H1 (cell line): ENCODE data around the gene ARHGAP22. TPM values are rescaled to one million over a fixed set of nuclear protein-coding genes. Genes with fewer than 3 reads are reported as not detected.

Experiments used
- CTCF ChIA-PET: fragments of 300-600 bp; sonication (Branson Sonifier 250); formaldehyde crosslinking; loops from one replicate; lab custom pipeline; 2021; ENCODE audit not compliant: partially characterized antibody; lab: Charles Lee
- POLR2A ChIA-PET: fragments of 300-600 bp; sonication (Branson Sonifier 250); formaldehyde crosslinking; loops from one replicate; lab custom pipeline; 2021; ENCODE audit warnings: inconsistent platforms; ENCODE audit not compliant: partially characterized antibody; lab: Charles Lee
- DNase-seq, 2 experiments: peaks; one replicate each; pipeline versions ENCODE4 v3.0.0 to v3.0.0-alpha.2; 2010 to 2022; ENCODE audit warnings: low spot score in 2 of 2, low read depth in 1 of 2, mixed read lengths in 1 of 2
- FAIRE-seq: peaks from 2 replicates; lab custom pipeline; 2011; peaks lifted over from hg19 to GRCh38; lab: Jason Lieb, UNC
- H2AFZ ChIP-seq: 2 replicates; pipeline ENCODE4 v1.8.1; 2012; ENCODE audit warnings: low read length, inconsistent platforms
- H2AK5ac ChIP-seq: 2 replicates; pipeline ENCODE4 v1.6.1; 2013; ENCODE audit warnings: low read depth, low read length
- H2BK120ac ChIP-seq: replicated peaks from 2 replicates; pipeline ENCODE3; 2013; ENCODE audit warnings: low read depth, low read length, inconsistent platforms
- H2BK12ac ChIP-seq: 2 replicates; pipeline ENCODE4 v1.6.1; 2013; ENCODE audit warnings: low read depth, low read length
- H2BK15ac ChIP-seq: 2 replicates; pipeline ENCODE4 v1.6.1; 2013; ENCODE audit warnings: low read length
- H2BK20ac ChIP-seq: 2 replicates; pipeline ENCODE4 v1.6.1; 2013; ENCODE audit warnings: low read length
- H2BK5ac ChIP-seq: 2 replicates; pipeline ENCODE4 v1.6.1; 2013; ENCODE audit warnings: low read depth, low read length
- H3K14ac ChIP-seq: 2 replicates; pipeline ENCODE4 v1.6.1; 2013; ENCODE audit warnings: inconsistent platforms; ENCODE audit not compliant: insufficient read length
- H3K18ac ChIP-seq: 2 replicates; pipeline ENCODE4 v1.6.1; 2013; ENCODE audit warnings: low read length; ENCODE audit errors: extremely low read depth
- H3K23ac ChIP-seq: 2 replicates; pipeline ENCODE4 v1.6.1; 2013; ENCODE audit warnings: inconsistent platforms; ENCODE audit not compliant: insufficient read length
- H3K23me2 ChIP-seq: 2 replicates; pipeline ENCODE4 v1.6.1; 2013; ENCODE audit warnings: low read depth, low read length
- H3K27ac ChIP-seq: 2 replicates; pipeline ENCODE4 v1.6.1; 2011; ENCODE audit warnings: low read depth, low read length, inconsistent platforms
- H3K27me3 ChIP-seq, 4 experiments: replicated peaks in 1 of 4; 1 replicate in 1 of 4; 2 replicates in 3 of 4; pipeline versions ENCODE4 v1.6.1 to v1.8.1; 2011 to 2013; ENCODE audit warnings: low read length in 3 of 4, mild to moderate bottlenecking in 3 of 4, inconsistent platforms in 2 of 4, mixed read lengths in 2 of 4, moderate library complexity in 1 of 4; ENCODE audit not compliant: control insufficient read depth in 3 of 4, insufficient read depth in 3 of 4; ENCODE audit errors: extremely low read depth in 1 of 4
- H3K36me3 ChIP-seq, 4 experiments: 2 replicates each; pipeline versions ENCODE4 v1.6.1 to v1.8.1; 2011 to 2013; ENCODE audit warnings: mild to moderate bottlenecking in 4 of 4, low read length in 3 of 4, moderate library complexity in 2 of 4, control low read depth in 1 of 4, inconsistent platforms in 1 of 4; ENCODE audit not compliant: insufficient read depth in 4 of 4, control insufficient read depth in 2 of 4
- H3K4ac ChIP-seq: replicated peaks from 2 replicates; pipeline ENCODE3; 2013; ENCODE audit warnings: low read length, low read depth, mixed read lengths, inconsistent platforms; ENCODE audit not compliant: insufficient read length
- H3K4me1 ChIP-seq, 4 experiments: replicated peaks in 1 of 4; 1 replicate in 1 of 4; 2 replicates in 3 of 4; pipeline versions ENCODE4 v1.6.1 to v1.8.1; 2011 to 2013; ENCODE audit warnings: low read length in 3 of 4, inconsistent platforms in 2 of 4, mixed read lengths in 1 of 4; ENCODE audit not compliant: insufficient read depth in 4 of 4, control insufficient read depth in 3 of 4
- H3K4me2 ChIP-seq, 2 experiments: 2 replicates each; pipeline versions ENCODE4 v1.6.1 to v1.8.1; 2011 to 2013; ENCODE audit warnings: low read depth in 2 of 2, low read length in 2 of 2, control low read depth in 1 of 2, inconsistent platforms in 1 of 2, mild to moderate bottlenecking in 1 of 2; ENCODE audit not compliant: insufficient read depth in 1 of 2
- H3K4me3 ChIP-seq, 4 experiments: fragments of 200-600, 300-600 bp in 1 of 4; sonication (generic), shearing (Covaris generic), sonication (Bioruptor Twin) in 1 of 4; 2 replicates each; pipeline versions ENCODE4 v1.5.1 to v1.8.1; 2011 to 2016; ENCODE audit warnings: low read length in 4 of 4, low read depth in 3 of 4, control low read depth in 2 of 4, inconsistent platforms in 2 of 4, mild to moderate bottlenecking in 2 of 4, mixed read lengths in 1 of 4, moderate library complexity in 1 of 4; ENCODE audit not compliant: insufficient read depth in 2 of 4; ENCODE audit errors: extremely low read depth in 1 of 4
- H3K56ac ChIP-seq: replicated peaks from 2 replicates; pipeline ENCODE3; 2013; ENCODE audit warnings: low read depth, mild to moderate bottlenecking, mixed read lengths, low read length, inconsistent platforms; ENCODE audit not compliant: insufficient read length
- H3K79me1 ChIP-seq: 2 replicates; pipeline ENCODE4 v1.6.1; 2013; ENCODE audit warnings: low read depth, low read length, control low read depth
- H3K79me2 ChIP-seq, 2 experiments: 2 replicates each; pipeline versions ENCODE4 v1.6.1 to v1.8.1; 2012 to 2013; ENCODE audit warnings: low read length in 2 of 2, mild to moderate bottlenecking in 2 of 2, inconsistent platforms in 1 of 2; ENCODE audit not compliant: insufficient read depth in 2 of 2, control insufficient read depth in 1 of 2
- H3K9ac ChIP-seq, 4 experiments: replicated peaks in 1 of 4; 1 replicate in 1 of 4; 2 replicates in 3 of 4; pipeline versions ENCODE4 v1.6.1 to v1.8.1; 2011 to 2013; ENCODE audit warnings: low read depth in 3 of 4, low read length in 3 of 4, control low read depth in 2 of 4, mild to moderate bottlenecking in 2 of 4, moderate library complexity in 2 of 4, inconsistent platforms in 1 of 4; ENCODE audit errors: extremely low read depth in 1 of 4
- H3K9me3 ChIP-seq, 2 experiments: 2 replicates each; pipeline versions ENCODE4 v1.6.1 to v1.8.1; 2012 to 2013; ENCODE audit warnings: mild to moderate bottlenecking in 2 of 2, moderate library complexity in 2 of 2, control low read depth in 1 of 2, inconsistent platforms in 1 of 2, low read depth in 1 of 2, low read length in 1 of 2, mixed read lengths in 1 of 2; ENCODE audit not compliant: insufficient read depth in 2 of 2
- H4K20me1 ChIP-seq, 2 experiments: replicated peaks in 1 of 2; 2 replicates each; pipeline versions ENCODE3 to v1.8.1; 2011 to 2013; ENCODE audit warnings: inconsistent platforms in 2 of 2, low read length in 2 of 2, mild to moderate bottlenecking in 1 of 2; ENCODE audit not compliant: insufficient read depth in 2 of 2, control insufficient read depth in 1 of 2
- H4K5ac ChIP-seq: 2 replicates; pipeline ENCODE4 v1.6.1; 2013; ENCODE audit warnings: low read length, low read depth, mixed read lengths, inconsistent platforms; ENCODE audit not compliant: insufficient read length
- H4K8ac ChIP-seq: 2 replicates; pipeline ENCODE4 v1.8.0; 2013; ENCODE audit warnings: mild to moderate bottlenecking, moderate library complexity, low read length, inconsistent platforms; ENCODE audit not compliant: insufficient read depth; ENCODE audit errors: extremely low read depth
- H4K91ac ChIP-seq: replicated peaks from 2 replicates; pipeline ENCODE3; 2013; ENCODE audit warnings: low read length, mixed read lengths, inconsistent platforms; ENCODE audit not compliant: insufficient read length
- CHD1 ChIP-seq: IDR thresholded peaks from 2 replicates; pipeline ENCODE4 v1.6.1; 2012; ENCODE audit warnings: low read depth, low read length, improper control_type of control experiment
- CTBP2 ChIP-seq: IDR thresholded peaks from 2 replicates; pipeline ENCODE4 v1.7.0; 2011; ENCODE audit warnings: borderline replicate concordance, mild to moderate bottlenecking, moderate library complexity, mixed read lengths, low read length; ENCODE audit not compliant: insufficient read depth, insufficient read length
- EP300 ChIP-seq, 2 experiments: IDR thresholded peaks; 1 replicate in 1 of 2; 2 replicates in 1 of 2; pipeline ENCODE4 v1.6.1; 2011 to 2012; ENCODE audit warnings: low read depth in 2 of 2, low read length in 2 of 2, mild to moderate bottlenecking in 2 of 2, borderline replicate concordance in 1 of 2, inconsistent platforms in 1 of 2, moderate library complexity in 1 of 2
- HDAC6 ChIP-seq: IDR thresholded peaks from one replicate; pipeline ENCODE4 v1.7.1; 2012; ENCODE audit warnings: low read depth, mild to moderate bottlenecking, inconsistent platforms, low read length, moderate library complexity
- JUND ChIP-seq: IDR thresholded peaks from 2 replicates; pipeline ENCODE4 v1.6.1; 2011; ENCODE audit warnings: mild to moderate bottlenecking, improper control_type of control experiment, low read length
- POLR2A ChIP-seq, 2 experiments: IDR thresholded peaks; 1 replicate in 1 of 2; 2 replicates in 1 of 2; pipeline ENCODE4 v1.6.1; 2011; ENCODE audit warnings: low read depth in 2 of 2, low read length in 2 of 2, mild to moderate bottlenecking in 2 of 2; ENCODE audit errors: control extremely low read depth in 1 of 2
- RAD21 ChIP-seq, 2 experiments: IDR thresholded peaks in 1 of 2; conservative IDR thresholded peaks in 1 of 2; 2 replicates each; pipeline ENCODE4 v1.6.1; 2011; ENCODE audit warnings: low read depth in 2 of 2, low read length in 2 of 2, improper control_type of control experiment in 1 of 2, inconsistent platforms in 1 of 2, mild to moderate bottlenecking in 1 of 2, moderate library complexity in 1 of 2
- TAF7 ChIP-seq: optimal IDR thresholded peaks from 2 replicates; pipeline ENCODE3; 2011; ENCODE audit warnings: low read depth, mild to moderate bottlenecking, inconsistent platforms, low read length, moderate library complexity, borderline replicate concordance
- TCF12 ChIP-seq: IDR thresholded peaks from 2 replicates; pipeline ENCODE4 v1.6.1; 2011; ENCODE audit warnings: low read depth, mild to moderate bottlenecking, low read length
- WGBS, 2 experiments: shearing (Covaris generic) in 1 of 2; methylation state at CpG; one replicate each; pipeline versions ENCODE4 v1.1.6 to v1.1.7; 2013 to 2015; ENCODE audit warnings: low lambda C conversion rate in 2 of 2, mixed read lengths in 2 of 2, inconsistent platforms in 1 of 2, low coverage in 1 of 2, missing lambda C conversion rate in 1 of 2; ENCODE audit not compliant: insufficient replicate concordance in 2 of 2, insufficient coverage in 1 of 2, insufficient read length in 1 of 2; ENCODE audit errors: extremely low coverage in 1 of 2, missing lambda C conversion rate in 1 of 2; 5-methylcytosine and 5-hydroxymethylcytosine counted together
- polyA plus RNA-seq, 7 experiments: library from polyadenylated mRNA; depleted of rRNA in 3 of 7; stranded (reverse) in 5 of 7; unstranded in 2 of 7; fragments of >200 nt in 5 of 7; fragments of 200-250 nt in 2 of 7; gene quantifications; 1 replicate in 5 of 7; 2 replicates in 1 of 7; 4 replicates in 1 of 7; pipeline versions ENCODE4 v1.2.1 to v1.2.3, GENCODE V29; 2011 to 2013; ENCODE audit warnings: missing spikeins in 2 of 7, mixed read lengths in 2 of 7
- total RNA-seq: library from RNA; stranded (reverse); fragmentation: NEBNext Ultra II Directional; extraction: Animal tissue kit (Norgen Biotek cat#: 25700); gene quantifications from 2 replicates; pipeline ENCODE4 v1.2.1, GENCODE V29; 2021

The ARHGAP22 gene
- total and polyA plus RNA-seq, 2 of the 8 experiments (the other 6 are each of a cell fraction or from before 2014, with no cell fraction given), result 3.6 to 11.2 TPM

- TF ChIP-seq TAF7 (no peak), EP300 (IDR thresholded peaks at IDR 0.05; ENCODE audit: borderline replicate concordance in 1 of 2, low read depth in 2 of 2, low read length in 2 of 2) (no peak), RAD21 (IDR thresholded peaks at IDR 0.05 in 1 of 2, conservative IDR thresholded peaks at IDR 0.05 in 1 of 2; ENCODE audit: low read depth in 2 of 2, low read length in 2 of 2) (no peak), TCF12 (no peak), HDAC6 (no peak), CTBP2 (no peak), CHD1 (no peak), POLR2A (IDR thresholded peaks at IDR 0.05; ENCODE audit: control extremely low read depth in 1 of 2, low read depth in 2 of 2, low read length in 2 of 2) (no peak), JUND (no peak)
Observed at GRCh38 chr10:48601789-48602188, 3.1 kb downstream of the ARHGAP22 start.

More at GRCh38 chr10:48601789-48602188, 3.1 kb downstream of the ARHGAP22 start:
- no peak overlapping the region for H2BK20ac ChIP-seq
- WGBS, 2 experiments, result 100% methylated on average over 1 of the region's 1 CpG; no CpG with 5 or more reads in 1 of the 2 experiments
- H4K91ac ChIP-seq, result no peak overlapping the region
- CTCF ChIA-PET, result interaction anchor here (0.8 to 1.8 kb wide), 3 partner anchors 9 to 55 kb away, joined by 3 to 8 read pairs (median 4); no protein-coding TSS in a partner anchor
- H3K23me2 ChIP-seq, result no peaks in the 10 kb centered on the region; the same call in 1 of the 2 replicates
- H2BK12ac ChIP-seq, result no peak overlapping the region
- no peak overlapping the region for H3K4me3 ChIP-seq
- H2AK5ac ChIP-seq, result no peak overlapping the region
- no peak overlapping the region for H3K14ac ChIP-seq
- no peak overlapping the region for H2BK15ac ChIP-seq
- H2AFZ ChIP-seq, result no peak overlapping the region
- peaks cover 0 to 15% (median 8%) of the 10 kb centered on the region in 4 experiments; a peak in 6 of 7 replicates for H3K4me1 ChIP-seq
- no peak overlapping the region for H3K4me2 ChIP-seq
- H4K20me1 ChIP-seq, result no peaks in the 10 kb centered on the region
- no peak overlapping the region for H2BK5ac ChIP-seq
- no peak overlapping the region for H3K18ac ChIP-seq
- no peak overlapping the region for H4K5ac ChIP-seq
- H3K4ac ChIP-seq, result no peak overlapping the region
- no peaks in the 10 kb centered on the region for H3K9me3 ChIP-seq
- no peak overlapping the region for H3K9ac ChIP-seq
- no peak overlapping the region for H3K56ac ChIP-seq
- H3K79me2 ChIP-seq, result no peaks in the 10 kb centered on the region
- DNase-seq, result no peak
- POLR2A ChIA-PET, result interaction anchor here (0.8 kb wide), 1 partner anchor 85 kb away, joined by 4 read pairs; no protein-coding TSS in a partner anchor
- H3K27me3 ChIP-seq, result peaks cover 0 to 20% (median 14%) of the 10 kb centered on the region in 4 experiments; a peak in 6 of 7 replicates
- no peak overlapping the region for H4K8ac ChIP-seq
- H2BK120ac ChIP-seq, result no peak overlapping the region
- H3K36me3 ChIP-seq, result no peaks in the 10 kb centered on the region
- no peaks in the 10 kb centered on the region for H3K79me1 ChIP-seq
- no peak for FAIRE-seq
- no peak overlapping the region for H3K27ac ChIP-seq
- no peak overlapping the region for H3K23ac ChIP-seq
